T-helper 2 cell (primary cell): ENCODE data around the gene NOP53.
"Not testable (repeated sequence)": the region's sequence is repeated elsewhere in the genome, so short reads cannot be mapped to it uniquely, and the experiment has no call there.

Experiments used
- DNase-seq, 5 experiments: peaks; one replicate each; pipeline versions ENCODE4 v3.0.0 to v3.0.0-alpha.2; 2012 to 2022

Gene NOP53

GRCh38 chr19:47778049-47778953, 33.0 kb downstream of the NOP53 start, which contains the start of gene SELENOW:
Gene SELENOW (plus strand): TSS chr19:47778703. CDS start chr19:47778786, 83 bp downstream.
- peak; percentile 56 to 86 (median 68) for DNase-seq

GRCh38 chr19:47778954-47779351, 33.6 kb downstream of the NOP53 start:
- peak in 1 of 5 experiments; percentile 11 for DNase-seq

GRCh38 chr19:47779524-47780214, 34.3 kb downstream of the NOP53 start:
- DNase-seq = peak in 1 of 5 experiments; percentile 31

- DNase-seq = no peak
Measured at GRCh38 chr19:47780215-47780551, 34.8 kb downstream of the NOP53 start.

GRCh38 chr19:47781590-47782262, 36.4 kb downstream of the NOP53 start:
- no peak for DNase-seq

- no peak for DNase-seq
Measured at GRCh38 chr19:47786566-47786965, 41.2 kb downstream of the NOP53 start.

- not testable (repeated sequence) for DNase-seq
Measured at GRCh38 chr19:47787307-47787706, 42.0 kb downstream of the NOP53 start.

GRCh38 chr19:47789811-47790210, 44.5 kb downstream of the NOP53 start:
- DNase-seq = not testable (repeated sequence)

GRCh38 chr19:47790398-47790814, 45.1 kb downstream of the NOP53 start:
- peak; percentile 37 to 82 (median 78) for DNase-seq

- no peak for DNase-seq
Measured at GRCh38 chr19:47792616-47793015, 47.3 kb downstream of the NOP53 start.

GRCh38 chr19:47794526-47794925, 49.2 kb downstream of the NOP53 start:
- DNase-seq = no peak

GRCh38 chr19:47796785-47797184, 51.4 kb downstream of the NOP53 start:
- DNase-seq = no peak

- DNase-seq = no peak
Measured at GRCh38 chr19:47797996-47798903, 52.9 kb downstream of the NOP53 start.

GRCh38 chr19:47798904-47799266, 53.5 kb downstream of the NOP53 start:
- no peak for DNase-seq

- no peak for DNase-seq
Measured at GRCh38 chr19:47801270-47801669, 55.9 kb downstream of the NOP53 start.

- no peak for DNase-seq
Measured at GRCh38 chr19:47802521-47803043, 57.2 kb downstream of the NOP53 start.

- DNase-seq = not testable (repeated sequence)
Measured at GRCh38 chr19:47803148-47803547, 57.8 kb downstream of the NOP53 start.

- DNase-seq = not testable (repeated sequence)
Measured at GRCh38 chr19:47803671-47804070, 58.3 kb downstream of the NOP53 start.

- not testable (repeated sequence) for DNase-seq
Measured at GRCh38 chr19:47804451-47804850, 59.1 kb downstream of the NOP53 start, which contains the start of gene TPRX1. Gene TPRX1 (minus strand): TSS chr19:47804551. CDS start chr19:47804539, 12 bp downstream.

- DNase-seq = no peak
Measured at GRCh38 chr19:47805313-47805712, 60.0 kb downstream of the NOP53 start.

GRCh38 chr19:47806435-47806834, 61.1 kb downstream of the NOP53 start:
- no peak for DNase-seq
